ENCODE results near the gene OR4D9.

OR4D9 gene

GRCh38 chr11:59550842-59551658, 39.7 kb downstream of the OR4D9 start:
- DNase-seq (ENCODE audit: low read depth in 2 of 2) = peak; percentile 81 to 85

DNA sequence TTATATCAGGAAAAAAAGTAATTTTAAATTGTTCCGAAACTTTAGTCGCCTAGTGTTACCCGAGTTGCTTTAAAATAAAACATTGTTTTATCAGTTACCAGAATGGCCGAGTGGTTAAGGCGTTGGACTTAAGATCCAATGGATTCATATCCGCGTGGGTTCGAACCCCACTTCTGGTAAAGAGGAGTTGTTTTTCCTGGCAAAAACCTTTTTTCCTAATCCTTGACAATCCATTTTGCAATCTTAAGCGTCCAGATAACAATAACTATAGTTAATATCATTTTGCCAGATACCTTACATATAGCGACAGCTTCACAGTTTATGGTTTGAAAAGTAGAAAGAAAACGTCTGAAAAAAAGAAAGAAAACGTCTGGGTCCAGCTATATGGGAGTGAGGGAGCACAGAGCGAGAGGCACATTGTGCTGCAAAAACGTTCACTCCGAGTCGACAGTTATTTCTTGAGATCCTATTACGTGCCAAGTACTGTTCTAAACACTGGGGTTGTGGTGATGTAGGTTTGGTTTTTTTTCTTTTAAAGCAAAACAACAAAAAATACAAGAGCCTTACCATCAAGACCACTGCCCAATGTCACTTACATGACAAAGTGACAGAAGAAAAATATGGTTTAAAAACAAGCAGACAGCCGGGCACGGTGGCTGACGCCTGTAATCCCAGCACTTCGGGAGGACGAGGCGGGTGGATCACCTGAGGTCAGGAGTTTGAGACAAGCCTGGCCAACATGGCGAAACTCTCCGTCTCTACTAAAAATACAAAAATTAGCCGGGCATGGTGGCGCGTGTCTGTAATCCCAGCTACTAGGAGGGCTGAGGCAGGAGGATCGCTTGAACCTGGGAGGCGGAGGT, 40.6 kb downstream of the OR4D9 start:
- DNase-seq (ENCODE audit: low read depth in 2 of 2) = no peak

DNA sequence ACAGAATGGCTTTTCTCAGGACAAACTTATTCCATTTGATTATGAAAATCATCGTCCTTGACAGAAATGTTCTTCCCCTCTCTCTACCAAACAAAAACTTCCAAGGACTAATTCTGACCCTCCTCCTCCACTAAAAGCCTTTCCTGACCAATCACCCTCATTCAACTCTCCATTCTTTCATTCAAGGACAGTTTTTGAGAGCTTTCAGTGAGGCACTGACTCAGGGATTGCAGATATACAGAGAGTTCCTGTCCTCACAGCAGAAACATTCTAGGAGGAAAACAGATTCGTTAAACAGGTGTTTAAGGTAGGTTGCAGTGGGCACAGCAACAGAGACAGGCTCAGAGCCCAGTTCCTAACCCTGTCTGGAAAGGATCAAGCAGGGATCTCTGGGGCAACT, 41.5 kb downstream of the OR4D9 start:
- DNase-seq (ENCODE audit: low read depth in 2 of 2) = no peak

- DNase-seq (ENCODE audit: low read depth in 2 of 2) = no peak
These were observed 42.0 kb downstream of the OR4D9 start for GRCh38 chr11:59553323-59553722.

- no peak for DNase-seq (ENCODE audit: low read depth in 2 of 2)
These were observed 44.3 kb downstream of the OR4D9 start for GRCh38 chr11:59555601-59556114.

DNA sequence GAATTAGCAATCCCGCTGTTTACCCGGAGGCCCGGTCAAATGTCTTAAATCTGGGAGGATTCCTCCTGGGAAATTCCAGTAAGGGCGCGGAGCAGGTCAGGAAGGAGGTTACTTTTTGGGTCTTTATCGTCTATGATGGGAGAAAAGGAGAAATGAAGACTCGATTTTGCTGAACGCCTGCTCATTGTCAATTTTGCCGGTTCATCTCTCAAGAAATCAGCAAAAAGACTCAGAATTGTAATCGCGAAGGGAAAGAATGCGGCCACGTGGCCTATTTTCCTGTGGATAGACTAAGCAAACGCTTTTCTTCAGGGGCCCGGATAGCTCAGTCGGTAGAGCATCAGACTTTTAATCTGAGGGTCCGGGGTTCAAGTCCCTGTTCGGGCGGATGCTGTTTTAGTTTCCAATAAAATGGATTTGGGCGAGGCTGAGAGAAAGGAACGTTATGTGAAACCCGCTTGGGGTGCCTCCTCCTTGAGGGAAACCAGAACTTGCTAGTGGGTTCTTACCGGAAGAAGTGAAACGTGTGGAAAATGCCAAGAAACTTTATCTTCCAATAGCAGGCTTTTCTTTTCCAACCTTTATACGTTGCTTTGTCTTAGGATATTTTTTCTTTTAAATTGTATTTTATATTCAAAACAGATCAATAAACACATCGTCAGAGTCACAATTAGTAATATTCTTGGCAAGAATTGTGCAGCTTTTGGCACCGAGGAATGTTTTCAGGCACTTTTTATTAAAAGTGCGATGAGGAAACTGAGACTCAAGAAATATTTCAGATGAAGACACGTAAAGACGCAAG, 45.0 kb downstream of the OR4D9 start:
- DNase-seq (ENCODE audit: low read depth in 2 of 2) = peak; percentile 71 to 77

DNA sequence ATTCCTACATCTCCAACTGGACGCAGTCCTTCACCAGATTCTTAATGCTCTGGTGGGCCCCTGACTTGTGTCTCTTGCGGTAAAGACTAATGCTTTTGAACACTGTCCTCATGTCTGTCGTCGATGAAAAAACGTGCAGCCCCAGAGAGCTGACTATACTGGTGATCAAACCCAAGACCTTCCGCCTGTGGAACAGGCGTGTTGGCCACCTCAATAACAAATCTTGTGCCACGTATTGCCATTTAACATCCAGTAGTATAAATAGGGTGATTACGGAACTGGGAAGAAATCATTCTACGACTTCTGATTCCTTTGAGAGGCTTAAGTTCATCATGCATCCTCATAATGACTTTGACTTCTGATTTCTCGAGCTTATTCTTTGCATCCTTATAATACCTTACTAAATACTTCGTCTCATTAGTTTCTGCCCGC, 45.6 kb downstream of the OR4D9 start:
- DNase-seq (ENCODE audit: low read depth in 2 of 2) = no peak

GRCh38 chr11:59558270-59558643, 46.9 kb downstream of the OR4D9 start:
- no peak for DNase-seq (ENCODE audit: low read depth in 2 of 2)

GRCh38 chr11:59559886-59560285, 48.5 kb downstream of the OR4D9 start:
- no peak for DNase-seq (ENCODE audit: low read depth in 2 of 2)

GRCh38 chr11:59560290-59560701, 49.0 kb downstream of the OR4D9 start:
- peak; percentile 55 to 68 for DNase-seq (ENCODE audit: low read depth in 2 of 2)

GRCh38 chr11:59560702-59561473, 49.5 kb downstream of the OR4D9 start:
- DNase-seq (ENCODE audit: low read depth in 2 of 2) = peak; percentile 77 to 79

DNA sequence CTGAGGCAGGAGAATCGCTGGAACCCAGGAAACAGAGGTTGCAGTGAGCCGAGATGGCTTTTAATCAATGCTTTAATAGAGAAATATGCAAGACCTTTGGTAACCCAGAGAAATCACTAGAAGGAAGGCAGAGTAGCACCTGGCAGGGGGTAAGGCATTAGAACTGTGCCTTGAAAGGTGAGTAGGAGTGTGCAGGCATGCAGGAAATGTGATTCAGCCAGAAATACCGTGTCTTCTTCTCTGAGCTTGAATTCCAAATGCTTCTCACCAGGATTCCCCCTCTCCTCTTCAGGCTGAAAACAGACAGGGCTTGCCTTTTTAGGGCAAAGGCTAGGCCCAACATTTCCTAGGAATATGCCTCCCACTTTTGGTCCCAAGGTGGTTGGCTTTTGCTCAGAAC, 51.0 kb downstream of the OR4D9 start:
- no peak for DNase-seq (ENCODE audit: low read depth in 2 of 2)
